AG09319 (cell line): Measurements from ENCODE around the gene RPRD1A.

ENCODE experiments used
- DNase-seq: peaks from one replicate; pipeline ENCODE4 v3.0.0-alpha.2; 2010; ENCODE audit warnings: low read depth; ENCODE audit errors: extremely low read depth
- TF ChIP-seq, protein P1 (sequence below): IDR thresholded peaks from 2 replicates; pipeline ENCODE4 v1.5.1; 2011; ENCODE audit warnings: low read depth, mild to moderate bottlenecking, inconsistent platforms, low read length, moderate library complexity

Gene RPRD1A

DNA sequence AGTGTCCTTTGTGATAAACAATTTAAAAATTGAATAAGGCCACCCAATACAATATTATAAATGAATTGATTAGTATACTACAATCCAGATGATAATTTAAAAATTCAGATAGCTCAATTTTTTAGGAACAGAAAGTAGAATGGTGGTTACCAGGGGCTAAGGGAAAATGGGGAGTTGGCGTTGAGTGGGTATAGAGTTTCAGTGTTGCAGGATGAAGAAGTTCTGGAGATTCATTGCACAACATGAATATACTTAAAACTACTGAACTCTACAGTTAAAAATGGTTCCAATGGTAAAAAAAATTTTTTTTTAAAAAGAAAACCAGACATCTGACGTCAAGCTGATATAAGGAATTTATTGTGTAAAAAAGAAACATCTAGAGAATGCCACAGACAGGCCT, 40.8 kb upstream of the RPRD1A start:
- TF ChIP-seq, protein P1, sequence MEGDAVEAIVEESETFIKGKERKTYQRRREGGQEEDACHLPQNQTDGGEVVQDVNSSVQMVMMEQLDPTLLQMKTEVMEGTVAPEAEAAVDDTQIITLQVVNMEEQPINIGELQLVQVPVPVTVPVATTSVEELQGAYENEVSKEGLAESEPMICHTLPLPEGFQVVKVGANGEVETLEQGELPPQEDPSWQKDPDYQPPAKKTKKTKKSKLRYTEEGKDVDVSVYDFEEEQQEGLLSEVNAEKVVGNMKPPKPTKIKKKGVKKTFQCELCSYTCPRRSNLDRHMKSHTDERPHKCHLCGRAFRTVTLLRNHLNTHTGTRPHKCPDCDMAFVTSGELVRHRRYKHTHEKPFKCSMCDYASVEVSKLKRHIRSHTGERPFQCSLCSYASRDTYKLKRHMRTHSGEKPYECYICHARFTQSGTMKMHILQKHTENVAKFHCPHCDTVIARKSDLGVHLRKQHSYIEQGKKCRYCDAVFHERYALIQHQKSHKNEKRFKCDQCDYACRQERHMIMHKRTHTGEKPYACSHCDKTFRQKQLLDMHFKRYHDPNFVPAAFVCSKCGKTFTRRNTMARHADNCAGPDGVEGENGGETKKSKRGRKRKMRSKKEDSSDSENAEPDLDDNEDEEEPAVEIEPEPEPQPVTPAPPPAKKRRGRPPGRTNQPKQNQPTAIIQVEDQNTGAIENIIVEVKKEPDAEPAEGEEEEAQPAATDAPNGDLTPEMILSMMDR, result no peak
- no peak for DNase-seq

DNA sequence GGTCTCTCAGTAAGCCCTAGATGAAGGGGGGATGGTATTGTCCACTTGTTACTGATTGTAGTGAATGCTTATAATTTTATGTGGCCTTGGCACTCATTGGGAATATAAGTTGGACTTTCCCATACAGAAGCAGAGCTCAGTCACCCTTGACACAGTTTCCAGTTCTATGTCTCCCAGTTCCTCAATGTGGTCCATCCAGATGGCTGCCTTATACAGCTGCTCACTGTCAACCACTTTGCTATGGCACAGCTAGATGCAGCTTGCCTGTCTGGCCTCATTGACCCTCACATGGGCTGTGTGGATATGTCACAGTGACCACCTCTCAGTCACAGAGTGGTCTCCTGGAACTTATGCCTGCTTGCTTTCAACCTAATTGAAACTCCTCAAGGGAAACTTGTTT, 40.1 kb upstream of the RPRD1A start:
- DNase-seq, result no peak
- TF ChIP-seq, protein P1, result no peak

DNA sequence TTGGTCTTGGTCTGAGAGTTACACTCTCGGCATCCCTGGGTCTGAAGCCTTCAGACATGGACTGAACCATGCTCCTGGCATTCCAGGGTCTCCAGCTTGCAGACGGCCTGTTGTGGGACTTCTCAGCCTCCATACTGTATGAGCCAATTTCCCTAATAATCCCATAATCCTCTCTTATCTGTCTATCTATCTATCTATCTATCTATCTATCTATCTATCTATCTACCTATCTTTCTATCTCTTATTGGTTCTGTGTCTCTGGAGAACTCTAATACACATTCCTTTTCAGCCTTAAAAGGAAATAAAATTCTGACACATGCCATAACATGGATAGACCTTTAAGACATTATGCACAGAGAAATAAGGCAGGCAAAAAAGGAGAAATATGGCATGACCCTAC, 37.4 kb upstream of the RPRD1A start:
- DNase-seq, result no peak
- TF ChIP-seq, protein P1, result no peak

DNA sequence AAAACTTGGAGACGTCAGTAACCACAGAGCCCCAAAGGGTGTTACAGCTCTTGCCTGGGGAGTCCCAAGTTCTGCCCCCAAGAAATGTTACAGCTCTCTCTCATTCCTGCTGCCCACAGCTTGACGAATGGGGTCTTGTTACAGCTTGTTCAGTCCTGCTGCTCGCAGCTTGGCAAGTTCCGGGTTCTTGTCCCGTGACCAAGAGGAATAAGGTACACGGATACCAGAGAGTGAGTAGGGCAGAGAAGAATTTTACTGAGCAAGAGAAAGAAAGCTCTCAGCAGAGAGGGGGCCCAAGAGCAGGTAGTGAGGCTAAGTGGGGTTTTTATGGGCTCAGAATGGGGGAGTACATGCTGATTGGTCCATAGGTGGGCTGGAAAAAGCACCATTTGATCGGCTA, 34.6 kb upstream of the RPRD1A start:
- TF ChIP-seq, protein P1, result no peak
- DNase-seq, result no peak

DNA sequence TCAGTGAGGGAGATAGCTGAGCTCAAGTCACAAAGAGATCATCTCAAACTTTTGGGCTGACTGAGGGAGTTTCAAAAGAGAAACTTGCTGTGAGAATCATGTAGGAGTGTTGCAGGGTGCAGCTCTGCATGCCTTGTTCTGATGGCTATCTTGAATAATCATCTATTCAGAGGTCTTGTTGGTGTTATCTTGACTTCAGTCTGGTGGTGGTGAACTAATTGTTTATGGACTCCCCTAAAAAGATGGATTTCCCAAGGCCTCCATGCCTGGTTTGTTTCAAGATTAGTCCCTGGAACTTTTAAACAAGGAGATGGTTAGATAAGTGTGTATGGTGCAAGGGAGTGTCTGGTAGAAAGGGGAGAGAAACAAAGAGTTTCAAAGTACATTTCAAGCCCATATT, 32.0 kb upstream of the RPRD1A start:
- no peak for DNase-seq
- TF ChIP-seq, protein P1, result no peak

DNA sequence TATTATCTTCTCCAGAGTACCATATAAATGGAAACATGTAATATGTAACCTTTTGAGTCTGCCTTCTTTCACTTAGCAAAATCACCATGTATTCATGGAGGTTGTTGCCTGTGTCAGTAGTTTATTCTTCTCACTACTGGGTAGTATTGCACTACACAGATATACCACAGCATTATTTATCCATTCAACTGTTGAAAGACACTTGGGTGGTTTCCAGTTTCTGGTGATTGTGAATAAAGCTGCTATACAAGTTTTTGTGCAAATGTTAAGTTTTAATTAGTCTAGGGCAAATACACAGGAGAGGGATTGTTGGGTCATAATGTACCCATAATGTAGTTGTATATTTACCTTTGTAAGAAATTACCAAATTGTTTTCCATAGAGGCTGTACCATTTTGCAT, 29.6 kb upstream of the RPRD1A start:
- DNase-seq, result no peak
- TF ChIP-seq, protein P1, result no peak

DNA sequence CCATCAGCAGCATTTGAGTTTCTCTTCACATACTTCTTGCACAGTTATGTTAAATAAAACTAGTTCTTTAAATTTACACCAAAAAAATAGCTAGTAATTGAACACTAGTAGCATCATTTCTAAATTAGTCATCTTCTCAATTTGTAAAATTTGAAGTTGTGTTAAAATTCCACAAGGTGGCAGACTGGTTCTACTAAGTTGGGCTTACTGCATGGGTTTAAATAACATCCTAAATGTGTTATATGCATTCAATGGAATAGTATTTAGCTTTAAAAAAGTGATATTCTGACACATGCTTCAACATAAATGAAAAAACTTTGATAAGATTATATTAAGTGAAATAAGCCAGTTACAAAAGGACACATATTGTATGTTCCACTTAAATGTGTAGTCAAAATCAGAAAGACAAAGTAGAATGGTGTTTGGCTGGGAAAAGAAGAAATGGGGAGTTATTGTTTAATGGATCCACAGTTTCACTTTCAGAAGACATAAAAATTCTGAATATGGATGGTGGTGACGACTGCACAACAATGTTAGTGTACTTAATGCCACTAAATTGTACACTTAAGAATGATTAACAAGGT, 28.7 kb upstream of the RPRD1A start:
- TF ChIP-seq, protein P1, result peak; percentile 41
- DNase-seq, result peak; percentile 56
